NCI-H345 treated with DMSO at 0.1 percent for 48 hours (cell line): Measurements from ENCODE around the gene MAB21L4.

Experiments used
- DNase-seq: peaks from one replicate; lab custom pipeline; 2025; ENCODE audit not compliant: unreplicated experiment; lab: John Stamatoyannopoulos, UW

The MAB21L4 gene

DNA sequence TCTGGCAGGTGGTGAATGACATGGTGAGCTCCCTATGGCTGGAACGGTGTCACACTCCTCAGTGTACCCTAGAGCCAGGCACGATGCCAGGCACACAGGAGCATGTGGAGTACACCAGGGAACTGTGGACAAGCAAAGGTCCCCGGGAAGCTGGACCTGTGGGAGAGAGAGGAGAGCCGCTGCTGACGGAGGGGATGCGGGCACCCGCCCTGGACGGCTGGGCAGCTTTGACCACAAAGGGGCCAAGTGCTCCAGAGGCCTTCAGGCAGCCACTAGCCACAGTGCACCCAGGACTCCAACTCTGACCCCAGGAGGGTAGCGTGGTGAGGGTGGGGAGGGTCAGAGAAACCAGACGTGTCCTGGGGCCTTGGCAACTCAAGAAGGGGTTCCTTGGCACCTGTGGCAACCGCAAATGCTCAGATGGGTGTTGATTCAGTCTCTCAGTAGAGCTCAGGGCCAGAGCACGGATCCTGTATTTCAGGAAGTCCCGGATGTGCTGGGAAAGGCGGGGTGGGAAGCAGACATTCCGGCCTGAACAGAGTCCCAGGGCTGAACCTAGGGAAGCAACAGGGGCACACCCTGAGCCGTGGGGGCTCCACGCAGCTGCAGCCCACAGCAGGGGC is 2.3 kb upstream of the MAB21L4 start:
- DNase-seq, result no peak

DNA sequence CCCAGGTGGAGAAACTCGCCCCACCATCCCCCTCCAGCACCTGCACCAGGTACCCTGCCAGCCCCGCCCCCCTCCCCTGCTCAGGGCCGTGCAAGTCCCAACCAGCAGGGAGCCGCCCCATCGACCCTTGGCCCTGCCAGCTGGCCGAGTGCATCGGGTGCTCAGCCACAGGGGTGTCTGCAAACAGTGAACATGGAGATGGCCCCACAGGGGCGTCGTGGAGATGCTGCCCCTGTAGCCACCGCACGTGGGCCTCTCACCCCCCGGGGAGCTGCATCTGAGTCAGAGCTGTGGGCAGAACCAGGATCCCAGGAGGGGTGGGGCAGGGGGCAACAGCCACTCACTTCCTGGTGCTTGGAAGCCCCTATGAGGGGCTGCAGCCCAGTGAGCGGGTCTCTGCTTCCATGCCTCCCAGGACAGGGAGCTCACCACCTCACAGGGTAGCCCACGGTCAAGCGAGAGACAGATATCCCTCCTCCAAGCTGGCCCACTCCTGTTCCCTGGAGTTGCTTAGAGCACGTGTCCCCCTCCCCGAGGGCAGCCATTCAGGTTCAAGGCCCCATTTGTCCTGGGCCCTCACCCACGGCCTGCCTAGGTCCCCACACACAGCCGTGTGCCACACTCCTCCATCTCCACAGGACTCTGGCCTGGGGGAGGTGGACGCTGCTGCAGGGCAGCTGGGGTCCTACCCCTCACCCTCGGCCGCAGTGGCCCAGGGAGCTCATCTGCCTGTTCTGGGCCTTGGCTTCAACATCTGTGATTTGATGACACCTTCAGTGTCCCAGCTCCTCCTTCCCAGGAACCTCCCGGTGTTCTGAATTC is 1.1 kb upstream of the MAB21L4 start:
- DNase-seq, result no peak

- no peak for DNase-seq
Measured at GRCh38 chr2:240896394-240896793, 438 bp upstream of the MAB21L4 start.

- DNase-seq, result no peak
Measured at GRCh38 chr2:240894836-240895558, 959 bp downstream of the MAB21L4 start.

DNA sequence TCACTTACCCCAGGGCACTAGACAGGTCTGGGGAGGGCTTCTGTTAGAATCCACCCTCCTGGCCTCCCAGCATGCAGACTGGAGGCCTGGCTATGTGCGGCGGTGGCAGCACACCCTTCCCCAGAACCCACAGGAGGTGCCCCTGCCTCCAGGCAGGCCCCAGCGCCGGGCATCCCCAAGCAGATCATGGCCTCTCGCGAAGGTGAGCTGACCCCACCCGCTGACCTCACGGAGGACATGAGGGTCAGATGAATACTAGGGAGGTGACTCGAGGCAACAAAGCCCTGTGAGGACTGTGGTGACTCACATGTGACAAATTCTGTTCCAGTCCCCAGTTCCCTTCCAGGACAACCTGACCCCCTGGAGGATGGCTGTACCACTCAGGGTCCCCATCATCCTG is 1.9 kb downstream of the MAB21L4 start:
- DNase-seq, result no peak

DNA sequence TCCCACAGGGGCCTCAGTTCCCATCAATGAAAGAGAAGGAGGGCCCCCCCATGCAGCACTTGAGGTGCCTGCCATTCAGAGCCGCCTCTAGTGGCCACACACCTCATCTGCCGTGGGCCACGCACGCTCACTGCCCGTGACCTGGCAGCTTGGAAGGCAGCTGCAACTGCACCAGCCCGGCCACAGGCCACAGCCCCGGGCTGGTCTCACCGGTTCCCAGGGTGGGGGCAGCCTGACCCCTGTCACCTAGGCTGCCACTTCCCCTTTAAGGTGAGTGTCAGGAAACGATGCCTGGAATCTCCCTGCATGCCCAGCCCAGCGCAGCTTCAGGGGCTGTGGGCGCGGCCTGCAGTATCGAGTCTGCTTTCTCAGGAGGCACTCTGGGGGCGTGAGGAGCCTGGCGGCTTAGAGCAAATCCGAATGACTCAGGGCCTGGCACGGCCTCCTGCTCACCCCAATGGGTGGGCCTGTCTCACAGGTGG is 2.6 kb downstream of the MAB21L4 start:
- DNase-seq, result no peak

DNA sequence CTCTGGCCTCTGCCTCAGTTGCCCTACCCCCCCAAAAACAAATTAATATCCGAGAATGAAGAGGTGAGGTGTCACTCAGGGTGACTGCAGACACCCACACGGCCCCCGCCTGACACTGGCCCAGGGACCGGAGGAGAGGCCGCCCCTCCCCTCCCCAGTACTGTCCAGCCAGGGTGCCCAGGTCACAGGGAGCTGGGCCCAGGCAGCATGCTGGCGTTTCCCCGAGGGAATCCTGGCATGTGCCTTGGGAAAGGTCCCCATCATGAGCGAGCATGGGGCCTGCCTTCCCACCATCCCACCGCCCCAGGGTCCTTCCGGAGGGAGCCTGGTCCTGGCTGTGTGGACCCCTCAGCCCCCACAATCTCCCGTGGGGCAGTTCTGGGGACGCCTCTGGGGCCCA is 3.0 kb downstream of the MAB21L4 start:
- no peak for DNase-seq

DNA sequence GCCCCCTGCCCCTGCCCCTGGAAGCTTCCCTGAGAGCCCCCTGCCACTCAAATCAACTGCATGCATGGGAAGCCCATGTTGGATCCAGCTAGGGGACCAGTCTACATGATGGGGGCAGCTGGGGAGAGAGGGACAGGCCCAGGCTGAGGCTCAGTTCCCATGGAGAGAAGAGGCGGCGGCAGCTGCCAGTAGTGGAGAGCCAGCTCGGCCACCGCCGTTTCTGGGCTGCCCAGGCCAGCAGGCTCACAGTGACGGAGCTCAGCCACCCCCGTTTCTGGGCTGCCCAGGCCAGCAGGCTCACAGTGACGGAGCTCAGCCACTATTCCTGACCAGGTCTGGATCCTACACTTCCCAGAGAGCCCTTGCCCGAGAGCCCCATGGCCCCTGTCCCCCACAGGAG is 3.6 kb downstream of the MAB21L4 start:
- DNase-seq, result no peak

DNA sequence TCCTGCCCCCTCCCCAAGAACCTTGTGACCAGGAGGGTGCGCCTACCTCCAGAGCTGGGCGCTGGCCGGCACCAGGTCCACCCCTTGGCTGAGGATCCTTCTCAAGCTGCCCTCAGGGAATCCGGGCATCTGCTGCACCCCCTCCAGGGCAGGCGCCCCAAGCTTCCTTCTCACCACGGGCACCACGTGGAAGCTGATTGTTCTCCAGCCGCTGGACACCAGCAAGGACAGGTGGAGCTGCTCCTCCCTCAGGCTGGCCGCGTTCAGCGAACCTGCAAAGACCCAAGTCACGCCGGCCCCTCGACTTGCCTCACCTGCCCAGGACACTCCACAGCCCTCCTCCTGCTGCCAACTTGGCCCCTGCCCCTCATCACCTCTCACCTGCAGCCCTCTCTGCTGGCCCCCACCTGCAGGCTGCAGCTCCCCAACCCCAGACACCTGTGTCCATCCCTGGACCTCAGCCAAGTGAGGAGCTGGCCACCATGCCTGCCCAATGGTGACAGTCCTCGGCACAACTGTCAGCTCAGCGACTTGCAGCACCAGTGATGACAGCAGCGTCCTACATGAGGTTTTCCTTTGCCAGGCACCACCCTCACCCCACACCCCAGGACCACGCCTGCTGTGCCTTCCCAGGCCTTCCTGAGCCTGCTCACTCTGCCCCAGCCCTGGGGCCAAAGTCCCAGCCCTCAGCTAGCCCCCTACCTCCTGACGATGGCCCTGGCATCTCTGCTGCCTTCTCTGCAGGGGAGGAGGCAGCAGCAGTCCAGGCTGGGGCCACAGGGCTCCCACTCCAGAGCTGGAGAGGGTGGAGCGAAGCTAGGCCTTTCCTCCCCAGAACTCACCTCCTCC is 4.2 kb downstream of the MAB21L4 start:
- DNase-seq, result no peak

DNA sequence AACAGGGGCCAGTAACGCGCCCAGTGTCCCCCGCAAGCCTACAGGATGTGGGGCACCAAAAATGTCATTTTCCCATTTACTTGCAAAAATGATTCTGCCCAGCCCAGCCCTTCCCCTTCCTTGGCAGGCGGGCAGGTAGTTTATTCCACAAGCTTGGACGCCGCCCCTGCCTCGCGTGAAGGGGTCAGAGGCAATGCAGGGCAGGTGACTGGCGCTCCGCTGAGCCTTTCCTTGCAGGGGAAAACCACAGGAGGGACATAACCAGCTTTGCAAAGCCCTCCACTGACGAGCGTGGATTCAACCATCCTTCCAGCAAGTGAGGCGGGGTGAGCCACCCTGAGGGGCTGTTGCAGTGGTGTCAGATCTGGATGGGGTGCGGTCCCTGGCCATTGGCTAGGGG is 5.3 kb downstream of the MAB21L4 start:
- no peak for DNase-seq

GRCh38 chr2:240889601-240890560 is 6.1 kb downstream of the MAB21L4 start:
- DNase-seq, result no peak

- DNase-seq, result no peak
Measured at GRCh38 chr2:240888890-240889573, 6.9 kb downstream of the MAB21L4 start.

DNA sequence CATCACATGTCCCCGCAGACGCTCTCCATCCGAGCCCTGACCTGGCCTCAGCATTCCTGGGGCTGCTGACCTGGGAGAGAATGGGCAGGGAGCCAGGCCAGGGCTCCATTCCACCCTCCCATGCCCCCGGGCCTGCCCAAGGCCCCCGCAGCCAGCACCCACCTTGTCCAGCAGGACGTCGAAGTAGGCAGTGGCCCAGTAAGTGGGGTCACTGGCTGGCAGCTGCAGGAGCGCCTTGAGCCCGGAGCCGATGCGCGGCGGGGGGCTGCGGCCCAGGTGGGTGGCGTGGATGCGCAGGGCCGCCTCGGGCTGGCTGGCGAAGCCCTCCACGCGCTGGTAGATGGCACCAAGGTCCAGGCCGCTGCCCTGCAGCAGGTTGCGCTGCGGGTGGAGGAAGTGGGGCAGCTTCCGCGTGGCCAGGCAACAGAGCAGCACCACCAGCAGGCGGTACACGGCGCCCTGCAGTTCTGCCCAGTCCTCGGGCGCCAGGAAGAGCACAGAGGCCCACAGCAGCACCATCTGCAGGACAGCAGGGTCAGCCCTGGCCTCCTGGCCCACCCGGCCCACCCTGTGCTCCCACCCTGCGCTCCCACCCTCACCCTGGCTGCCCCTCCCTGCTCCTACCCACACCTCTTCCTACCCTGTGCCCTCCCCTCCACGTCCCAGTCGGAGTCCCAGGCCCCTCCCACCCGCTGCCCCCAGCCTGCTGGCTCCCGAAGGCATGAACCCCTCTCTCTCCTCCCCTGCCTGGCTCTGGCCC is 7.6 kb downstream of the MAB21L4 start:
- DNase-seq, result no peak

DNA sequence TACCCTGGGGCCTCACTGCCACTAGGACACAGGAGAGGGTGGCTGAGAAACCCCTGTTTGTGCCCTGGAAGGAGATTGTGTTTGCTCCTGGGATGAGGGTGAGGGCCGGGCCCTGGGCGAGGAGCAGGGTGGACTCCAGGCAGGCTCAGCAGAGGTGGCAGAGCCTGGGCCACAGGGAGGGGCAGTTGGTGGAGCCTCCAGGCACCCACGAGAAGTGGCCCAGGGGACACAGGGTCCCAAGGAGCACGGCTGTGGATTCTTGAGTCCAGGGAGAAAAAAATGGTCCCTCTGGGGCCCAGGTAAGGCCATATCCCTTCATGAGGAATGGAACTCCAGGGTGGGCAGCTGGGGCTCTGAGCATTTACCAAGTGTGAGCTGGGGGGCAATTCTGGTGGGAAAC is 8.3 kb downstream of the MAB21L4 start:
- DNase-seq, result no peak

DNA sequence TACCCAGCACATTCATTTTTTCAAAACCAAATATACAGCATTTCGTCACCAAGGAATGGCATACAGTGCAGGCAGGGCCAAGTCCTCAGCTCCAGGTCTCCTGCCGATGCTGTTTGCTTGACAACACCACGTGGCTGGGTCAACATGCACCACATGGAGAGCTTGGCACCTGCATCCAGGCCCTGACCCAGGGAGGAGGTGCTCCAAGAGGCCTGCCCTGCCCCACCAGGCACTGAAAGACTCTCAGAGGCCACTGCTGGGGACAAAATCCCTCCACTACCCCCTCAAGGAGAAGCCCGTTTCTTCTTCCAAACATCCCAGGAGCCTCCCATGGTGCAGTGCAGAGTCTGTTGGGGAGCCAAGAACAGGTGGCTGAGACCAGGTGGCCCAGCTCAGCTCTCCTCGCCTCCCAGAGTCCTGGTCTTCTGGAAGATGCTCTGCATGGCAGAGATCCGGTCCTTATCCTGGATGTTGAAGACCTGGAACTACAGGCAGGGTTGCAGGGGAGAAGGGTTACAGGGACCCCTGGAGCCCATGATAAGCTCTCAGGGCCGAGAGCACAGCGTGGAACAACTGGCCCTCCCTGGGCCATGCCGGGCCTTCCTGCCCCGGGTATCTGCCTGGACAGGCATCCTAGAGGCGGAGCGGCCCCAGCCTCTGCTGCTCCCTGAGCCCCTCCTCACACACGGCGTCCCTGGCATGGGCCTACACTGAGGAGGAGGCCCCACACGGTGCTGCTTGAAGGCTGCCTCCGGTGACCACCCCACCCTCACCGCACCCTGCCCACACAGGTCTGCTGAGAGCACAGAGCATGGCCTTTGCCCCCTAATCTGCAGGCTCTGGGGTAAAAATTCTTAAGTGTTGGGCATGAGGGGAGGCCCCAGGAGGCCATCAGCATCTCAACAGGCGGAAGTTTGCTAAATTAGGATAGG is 9.0 kb downstream of the MAB21L4 start:
- no peak for DNase-seq

DNA sequence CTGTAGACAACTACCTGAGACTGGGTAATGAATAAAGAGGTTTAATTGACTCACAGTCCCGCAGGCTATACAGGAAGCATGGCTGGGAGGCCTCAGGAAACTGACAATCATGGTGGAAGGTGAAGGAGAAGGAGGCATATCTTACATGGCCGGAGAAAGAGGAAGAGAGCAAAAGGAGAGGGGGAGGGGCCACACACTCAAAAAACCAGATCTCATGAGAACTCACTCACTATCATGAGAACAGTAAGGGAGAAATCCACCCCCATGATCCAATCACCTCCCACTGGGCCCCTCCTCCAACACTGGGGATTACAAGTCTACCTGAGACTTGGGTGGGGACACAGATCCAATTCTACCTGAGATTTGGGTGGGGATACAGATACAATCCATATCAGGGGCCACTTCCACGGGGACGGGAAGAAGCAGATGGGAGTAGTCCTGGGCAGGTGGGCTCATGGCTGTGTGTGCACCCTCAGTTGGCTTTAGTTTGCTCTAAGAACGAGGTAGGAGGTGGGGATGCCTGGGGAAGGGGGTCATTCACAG is 9.9 kb downstream of the MAB21L4 start:
- no peak for DNase-seq

GRCh38 chr2:240885566-240885965 is 10.4 kb downstream of the MAB21L4 start:
- no peak for DNase-seq
